Measurements from ENCODE around the gene PLEKHH2.
"Not testable (repeated sequence)": the region's sequence is repeated elsewhere in the genome, so short reads cannot be mapped to it uniquely, and the experiment has no call there.

PLEKHH2 gene

DNA sequence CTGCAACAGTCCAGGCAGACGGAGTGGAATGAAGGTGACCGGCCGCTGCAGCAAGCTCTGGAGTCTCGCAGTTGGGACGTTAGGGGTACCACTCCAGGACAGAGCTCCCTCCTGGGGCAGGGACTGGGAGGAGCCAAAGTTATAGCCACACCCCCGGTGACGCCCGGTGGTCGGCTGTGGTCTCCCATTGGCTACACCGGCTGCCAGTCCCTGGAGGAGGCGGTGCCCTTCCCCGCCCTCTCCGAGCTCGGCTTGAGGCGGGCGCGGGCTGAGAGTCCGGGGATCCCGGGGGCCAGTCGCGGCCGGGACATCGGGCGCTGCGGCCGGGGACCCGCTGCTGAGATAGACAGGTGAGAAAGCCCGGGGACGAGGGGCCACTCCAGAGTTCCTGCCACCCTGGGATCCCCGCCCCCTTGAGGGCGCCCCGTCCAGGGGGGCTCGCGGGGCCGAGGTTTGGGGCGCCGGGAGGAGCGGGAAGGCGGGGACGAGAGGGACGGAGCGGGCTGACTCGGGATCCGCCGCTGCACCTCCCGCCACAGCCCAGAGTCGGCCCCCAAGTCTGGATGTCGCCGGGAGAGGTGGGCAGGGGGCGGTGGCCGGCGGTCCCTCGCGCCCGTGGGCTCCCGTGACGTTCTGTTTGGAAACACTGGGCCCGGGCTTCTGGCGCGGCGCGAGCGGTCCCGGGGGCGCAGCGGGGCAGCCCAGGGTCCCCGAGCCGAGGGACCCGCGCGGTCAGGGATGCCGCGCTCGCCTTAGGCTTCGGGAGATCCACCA, at the start of gene PLEKHH2:
TSS of gene PLEKHH2 (plus strand) at position 231 of the 774 bp plus-strand sequence. CDS start 7,414 bp downstream, outside the sequence.
- DNase-seq (ENCODE audit: low read depth in 3 of 3), result peak; percentile 74 to 90 (median 75)

DNA sequence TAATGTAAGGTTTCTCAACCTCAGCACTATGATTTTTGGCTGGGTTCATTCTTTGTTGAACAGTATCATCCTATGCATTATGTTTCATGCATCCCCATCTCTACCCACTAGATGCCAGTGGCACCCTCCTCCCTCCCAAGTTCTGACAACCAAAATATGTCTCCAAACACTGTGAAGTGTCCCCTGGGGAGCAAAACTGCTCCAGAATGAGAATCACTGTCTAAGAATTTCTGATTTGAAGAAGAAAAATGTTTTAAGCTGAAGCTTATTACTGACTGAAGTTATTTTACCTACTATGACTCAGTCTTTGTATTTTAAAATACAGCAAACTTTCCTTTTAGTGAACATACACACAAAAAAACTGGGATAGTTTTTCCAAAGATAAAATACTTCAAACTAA, 44.6 kb upstream of the PLEKHH2 start:
- no peak for DNase-seq (ENCODE audit: low read depth in 3 of 3)

DNA sequence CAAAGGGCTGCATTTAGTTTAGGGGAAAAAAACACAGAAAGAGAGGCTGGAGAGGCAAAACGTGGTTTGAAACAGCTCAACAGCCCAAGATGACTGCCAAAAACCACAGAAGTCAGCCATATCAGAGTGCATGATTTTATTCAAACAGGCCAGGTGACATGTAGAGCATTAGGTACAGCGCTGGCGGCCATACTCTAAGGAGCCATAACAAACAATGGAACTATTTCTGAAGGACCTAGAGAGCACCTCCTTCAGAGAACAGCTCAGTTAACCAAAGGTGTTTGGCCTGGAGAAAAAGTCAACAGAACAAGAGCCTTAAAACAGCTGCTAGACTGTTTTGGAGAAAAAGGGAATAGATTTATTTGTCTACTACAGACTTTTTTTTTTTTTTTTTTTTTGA, 43.8 kb upstream of the PLEKHH2 start:
- no peak for DNase-seq (ENCODE audit: low read depth in 3 of 3)

DNA sequence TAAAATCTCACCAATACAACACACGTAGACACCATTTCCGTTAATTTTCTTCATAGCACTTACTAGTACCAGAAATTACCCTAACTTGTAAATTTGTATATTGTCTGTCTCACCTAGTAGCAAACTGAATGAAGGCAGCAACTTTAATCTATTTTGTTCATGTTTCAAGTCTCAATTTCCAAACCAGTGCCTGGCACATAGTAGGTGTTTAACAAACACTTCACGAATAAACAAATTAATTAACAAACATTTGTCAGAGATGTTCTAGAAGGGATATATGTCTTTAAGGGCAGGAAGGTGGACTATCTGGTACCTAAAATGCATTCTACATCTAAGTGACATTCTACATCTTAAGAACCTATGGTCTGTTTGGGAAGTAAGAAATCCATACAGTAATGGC, 42.2 kb upstream of the PLEKHH2 start:
- no peak for DNase-seq (ENCODE audit: low read depth in 3 of 3)

DNA sequence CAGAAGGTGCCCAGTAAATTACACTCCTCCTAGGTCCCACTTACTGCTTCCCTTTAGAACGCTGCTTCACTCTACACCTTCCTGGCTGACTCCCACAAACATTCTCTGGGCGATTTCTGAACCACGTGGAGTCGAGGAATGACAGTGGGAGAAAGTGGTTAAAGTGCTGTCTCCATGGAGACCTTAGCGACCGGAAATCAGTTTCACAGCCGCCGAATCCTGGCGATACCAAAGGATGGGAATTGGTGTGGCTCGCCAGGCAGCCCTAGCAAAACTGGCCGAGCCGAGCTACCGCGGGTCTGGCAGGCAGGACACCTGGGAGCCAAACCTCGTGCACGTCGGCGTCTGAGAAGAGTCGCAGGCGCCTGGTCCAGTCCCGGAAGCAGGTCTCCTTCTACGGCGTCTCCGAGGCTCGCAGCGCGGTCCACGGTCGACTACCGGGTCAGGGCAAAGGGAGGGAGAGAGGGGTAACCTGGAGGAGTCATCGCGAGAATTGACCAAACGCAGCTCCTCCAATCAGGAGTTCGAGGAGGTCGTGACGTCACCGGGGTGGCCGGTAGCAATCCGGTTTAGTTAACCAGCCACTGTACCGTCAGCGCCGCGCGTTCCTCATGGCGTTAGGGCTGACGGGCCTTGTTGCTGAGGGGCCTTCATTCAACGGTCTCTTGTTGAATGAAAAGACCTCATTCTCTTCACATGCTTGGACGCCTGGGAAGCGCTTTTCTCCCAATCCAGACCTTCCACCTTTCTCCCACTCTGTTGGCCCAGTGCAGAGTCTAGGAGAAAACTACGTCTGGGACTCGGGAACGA, 41.3 kb upstream of the PLEKHH2 start, which contains the start of gene THADA:
TSS of gene THADA (minus strand) at position 436 of the 810 bp plus-strand sequence. CDS start 3,646 bp downstream, outside the sequence.
- peak; percentile 97 to 99 (median 98) for DNase-seq (ENCODE audit: low read depth in 3 of 3)

DNA sequence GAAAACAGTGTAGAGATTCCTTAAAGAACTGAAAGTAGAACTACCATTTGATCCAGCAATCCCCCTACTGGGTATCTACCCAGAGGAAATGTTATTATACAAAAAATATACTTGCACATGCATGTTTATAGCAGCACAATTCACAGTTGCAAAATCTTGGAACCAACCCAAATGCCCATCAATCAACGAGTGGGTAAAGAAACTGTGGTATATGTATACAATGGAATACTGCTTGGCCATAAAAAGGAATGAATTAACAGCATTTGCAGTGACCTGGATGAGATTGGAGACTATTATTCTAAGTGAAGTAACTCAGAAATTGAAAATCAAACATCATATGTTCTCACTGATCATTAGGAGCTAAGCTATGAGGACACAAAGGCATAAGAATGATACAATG, 36.5 kb upstream of the PLEKHH2 start:
- DNase-seq (ENCODE audit: low read depth in 3 of 3), result not testable (repeated sequence)

DNA sequence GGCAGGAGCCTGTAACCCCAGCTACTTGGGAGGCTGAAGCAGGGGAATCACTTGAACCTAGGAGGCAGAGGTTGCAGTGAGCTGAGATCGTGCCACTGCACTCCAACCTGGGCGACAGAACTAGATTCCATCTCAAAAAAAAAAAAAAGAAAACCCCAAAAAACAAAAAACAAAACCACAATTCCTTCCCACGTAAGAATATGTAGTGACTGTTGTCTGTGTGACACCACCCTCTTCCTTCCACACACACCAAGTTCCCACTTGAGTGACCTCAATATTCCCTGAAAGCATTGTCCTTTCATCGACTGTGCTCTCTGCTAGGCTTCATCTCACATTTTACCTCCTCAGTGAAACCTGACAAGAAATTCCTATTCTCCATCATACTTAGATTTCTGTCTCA, 32.4 kb upstream of the PLEKHH2 start:
- no peak for DNase-seq (ENCODE audit: low read depth in 3 of 3)

DNA sequence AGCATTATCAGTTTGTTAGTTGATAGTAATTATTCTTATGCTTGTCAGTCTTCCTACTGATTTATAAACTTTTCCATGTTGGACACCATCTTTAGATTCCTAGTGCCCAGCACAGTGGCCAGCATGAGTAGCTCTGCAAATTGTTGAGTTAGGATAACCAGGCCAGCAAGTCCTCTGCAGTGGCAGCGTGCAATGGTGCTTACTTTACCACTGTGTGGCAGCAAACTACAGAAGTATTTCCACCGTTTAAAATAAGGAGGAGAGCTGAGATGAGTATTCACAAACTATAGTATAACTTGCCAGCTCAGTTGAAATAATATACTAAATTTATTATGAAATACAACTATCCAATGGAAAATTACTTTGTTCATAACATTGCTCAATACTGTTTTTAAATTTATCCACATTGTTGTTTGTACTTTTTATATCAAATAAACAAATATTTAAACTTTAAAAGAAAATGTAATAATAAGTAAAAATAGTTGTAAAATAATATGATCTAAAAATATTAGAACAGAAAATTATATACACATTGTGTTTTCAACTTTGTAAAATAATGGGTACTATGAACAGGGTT, 31.9 kb upstream of the PLEKHH2 start:
- peak in 1 of 3 experiments; percentile 25 for DNase-seq (ENCODE audit: low read depth in 3 of 3)

DNA sequence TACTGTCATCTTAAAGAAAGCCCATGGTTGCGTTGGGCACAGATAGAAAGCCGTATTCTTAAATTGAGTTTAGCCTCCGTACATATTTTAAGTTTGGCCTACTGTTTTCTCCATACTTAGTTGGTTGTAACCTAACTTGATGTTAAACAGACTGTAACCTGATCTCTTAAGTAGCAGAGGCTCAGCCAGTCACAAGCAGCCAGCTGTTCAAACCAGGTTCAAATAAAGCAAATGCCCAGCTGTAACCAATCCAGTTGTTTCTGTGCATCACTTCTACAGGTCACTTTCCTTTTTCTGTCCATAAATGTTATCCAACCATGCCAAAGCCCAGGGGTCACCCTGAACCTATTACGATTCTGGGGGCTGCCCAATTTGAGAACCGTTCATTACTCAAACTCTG, 31.2 kb upstream of the PLEKHH2 start:
- DNase-seq (ENCODE audit: low read depth in 3 of 3), result no peak

DNA sequence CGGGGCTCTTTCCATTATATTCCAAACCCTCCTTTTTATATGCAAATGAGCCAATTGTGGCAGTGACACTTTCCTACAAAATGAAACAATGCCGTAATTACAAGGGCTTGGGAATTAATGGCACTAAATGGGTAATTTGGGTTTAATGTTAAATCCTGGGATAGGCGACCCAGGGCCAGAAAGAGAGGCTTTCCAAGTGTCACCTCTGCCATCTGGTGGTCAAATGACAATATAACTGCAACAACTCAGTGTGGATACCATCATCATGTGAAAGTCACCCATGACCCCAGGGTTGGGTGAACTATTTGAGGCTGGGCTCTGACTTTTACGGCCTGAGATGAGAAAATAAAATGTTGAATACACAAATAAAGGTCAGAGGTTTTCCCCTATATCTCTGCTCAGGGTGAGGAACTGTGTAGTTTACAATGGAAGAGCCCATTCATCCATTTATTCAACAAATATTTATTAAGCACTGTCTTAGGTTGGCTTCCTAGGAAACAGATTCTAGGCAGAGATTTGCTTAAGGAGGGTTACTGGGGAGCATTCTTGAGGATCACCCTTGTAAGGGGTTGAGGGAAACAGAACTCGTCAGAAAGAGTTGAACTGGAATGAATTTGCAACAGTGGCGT, 27.7 kb upstream of the PLEKHH2 start:
- DNase-seq (ENCODE audit: low read depth in 3 of 3), result peak in 1 of 3 experiments; percentile 8

DNA sequence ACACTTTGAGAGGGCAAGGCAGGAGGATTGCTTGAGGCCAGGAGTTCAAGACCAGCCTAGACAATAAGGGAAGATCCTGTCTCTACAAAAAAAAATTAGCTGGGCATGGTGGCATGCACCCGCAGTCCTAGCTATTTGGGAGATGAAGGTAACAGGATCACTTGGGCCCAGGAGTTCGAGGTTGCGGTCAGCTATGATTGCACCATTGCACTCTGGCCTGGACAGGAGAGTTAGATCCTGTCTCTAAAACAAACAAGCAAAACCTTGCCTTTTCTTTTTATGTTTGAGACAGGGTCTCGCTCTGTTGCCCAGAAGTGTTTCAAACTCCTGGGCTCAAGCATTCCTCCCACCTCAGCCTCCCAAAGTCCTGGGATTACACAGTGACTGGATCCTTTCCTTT, 26.7 kb upstream of the PLEKHH2 start:
- DNase-seq (ENCODE audit: low read depth in 3 of 3), result no peak

DNA sequence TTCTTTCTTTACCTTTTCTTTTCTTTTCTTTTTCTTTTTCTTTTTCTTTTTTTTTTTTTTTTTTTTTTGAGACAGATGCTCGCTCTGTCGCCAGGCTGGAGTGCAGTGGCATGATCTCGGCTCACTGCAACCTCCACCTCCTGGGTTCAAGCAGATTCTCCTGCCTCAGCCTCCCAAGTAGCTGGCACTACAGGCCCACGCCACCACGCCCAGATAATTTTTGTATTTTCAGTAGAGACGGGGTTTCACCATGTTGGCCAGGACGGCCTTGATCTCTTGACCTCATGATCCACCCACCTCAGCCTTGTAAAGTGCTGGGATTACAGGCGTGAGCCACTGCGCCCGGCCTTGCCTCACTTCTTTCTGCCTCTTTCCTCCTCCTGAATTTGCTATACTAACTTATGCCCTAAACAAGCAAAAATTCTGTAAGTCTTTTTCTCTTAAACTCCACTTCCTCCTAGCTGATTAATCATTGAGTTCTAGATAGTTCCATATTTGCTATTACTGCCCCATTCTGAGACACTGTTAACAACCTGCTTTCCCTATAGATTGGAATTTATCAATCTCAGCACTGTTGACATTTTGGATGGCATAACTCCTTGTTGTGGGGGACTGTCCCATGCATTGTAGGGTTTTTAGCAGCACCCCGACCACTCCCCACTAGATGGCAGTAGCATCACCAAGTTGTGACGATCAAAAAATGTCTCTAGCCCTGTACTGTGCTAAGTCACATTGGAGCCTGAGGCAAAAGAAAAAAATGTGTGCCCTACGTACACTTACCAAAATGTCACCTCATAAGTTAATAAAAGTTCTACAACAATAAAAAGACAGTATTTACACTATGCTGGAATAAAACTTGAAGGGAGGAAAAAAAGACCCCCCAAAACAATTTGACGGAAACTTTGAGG, 24.8 kb upstream of the PLEKHH2 start:
- DNase-seq (ENCODE audit: low read depth in 3 of 3), result peak; percentile 44 to 72 (median 67)

DNA sequence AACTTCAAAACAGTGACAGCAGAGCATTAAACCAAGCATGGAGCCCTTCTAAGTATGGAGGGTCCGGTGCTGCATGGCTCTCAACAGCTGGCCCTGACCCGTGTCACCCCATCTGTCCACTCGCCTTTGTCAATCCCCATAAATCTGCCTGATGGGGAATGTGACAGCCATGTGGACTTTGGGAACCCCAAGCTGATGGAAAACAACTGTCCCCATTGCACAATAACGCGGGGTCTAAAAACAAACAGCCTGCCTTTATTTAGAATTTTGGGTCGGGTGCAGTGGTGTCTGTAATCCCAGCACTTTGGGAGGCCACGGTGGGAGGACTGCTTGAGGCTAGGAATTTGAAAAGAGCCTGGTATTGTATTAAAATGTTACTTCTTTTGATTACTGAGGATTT, 24.1 kb upstream of the PLEKHH2 start:
- DNase-seq (ENCODE audit: low read depth in 3 of 3), result no peak

DNA sequence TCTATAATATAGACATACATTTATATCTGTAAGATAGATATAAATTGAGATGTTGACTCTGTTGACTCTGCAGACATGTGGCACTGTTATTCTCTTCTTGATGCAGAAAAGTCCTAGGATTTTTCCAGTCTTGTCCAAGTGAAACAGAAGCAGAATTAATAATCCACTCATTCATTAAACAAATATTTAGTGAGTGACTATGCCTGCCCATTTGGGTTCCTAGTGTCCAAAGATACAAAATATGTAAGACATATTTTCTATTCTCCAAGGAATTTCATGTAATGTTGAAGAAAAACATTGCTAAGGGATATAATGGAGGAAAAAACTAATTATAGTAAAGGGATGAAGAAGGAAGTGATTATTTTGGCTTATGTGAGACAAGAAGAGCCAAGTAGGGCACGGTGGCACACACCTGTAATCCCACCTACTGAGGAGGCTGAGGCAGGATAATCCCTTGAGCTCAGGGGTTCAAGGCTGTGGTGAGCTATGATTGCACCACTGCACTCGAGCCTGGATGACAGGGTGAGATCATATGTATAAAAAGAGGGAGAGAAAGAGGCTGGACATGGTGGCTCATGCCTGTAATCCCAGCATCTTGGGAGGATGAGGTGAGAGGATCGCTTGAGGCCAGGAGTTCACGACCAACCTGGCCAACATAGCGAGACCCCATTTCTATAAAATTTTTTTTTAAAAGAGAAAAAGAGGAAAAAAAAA, 19.9 kb upstream of the PLEKHH2 start:
- no peak for DNase-seq (ENCODE audit: low read depth in 3 of 3)

DNA sequence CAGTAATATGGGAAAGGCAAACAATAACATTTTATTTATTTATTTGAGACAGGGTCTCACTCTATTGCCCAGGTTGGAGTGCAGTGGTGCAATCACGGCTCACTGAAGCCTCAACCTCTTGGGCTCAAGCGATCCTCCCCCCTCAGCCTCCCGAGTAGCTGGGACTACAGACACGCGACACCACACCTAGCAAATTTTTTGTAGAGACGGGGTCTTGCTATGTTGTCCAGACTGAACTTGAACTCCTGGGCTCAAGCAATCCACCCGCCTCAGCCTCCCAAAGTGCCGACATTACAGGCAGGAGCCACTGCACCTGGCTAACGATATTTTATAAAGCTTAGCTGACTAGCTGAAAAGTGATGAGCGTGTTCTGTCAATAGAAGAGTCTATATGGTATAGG, 17.5 kb upstream of the PLEKHH2 start:
- DNase-seq (ENCODE audit: low read depth in 3 of 3), result no peak

DNA sequence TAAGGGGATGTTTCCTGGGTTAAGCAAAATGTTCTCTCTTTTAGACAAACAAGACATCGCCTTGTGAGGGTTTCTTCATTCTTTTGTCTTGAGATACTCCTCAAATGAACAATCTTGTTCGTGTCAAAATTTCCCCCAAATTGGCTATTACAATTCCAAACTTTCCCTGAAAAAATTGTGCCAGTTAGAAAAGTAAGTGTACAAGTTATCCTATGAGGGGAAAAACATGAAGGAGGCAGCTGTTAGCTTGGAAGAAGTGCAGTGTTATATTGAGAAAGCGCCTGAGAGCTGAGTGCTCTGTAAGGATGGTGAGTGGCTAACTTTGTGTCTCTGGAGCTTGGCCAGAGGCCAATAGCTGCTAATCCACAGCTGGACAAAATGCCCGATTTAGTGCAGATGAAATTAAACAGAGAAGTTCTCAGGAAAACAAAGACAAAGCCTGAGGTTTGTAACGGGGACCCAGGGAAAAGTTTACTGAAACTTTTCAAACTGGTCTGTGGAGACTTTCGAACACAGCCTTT, 14.1 kb upstream of the PLEKHH2 start:
- DNase-seq (ENCODE audit: low read depth in 3 of 3), result no peak

DNA sequence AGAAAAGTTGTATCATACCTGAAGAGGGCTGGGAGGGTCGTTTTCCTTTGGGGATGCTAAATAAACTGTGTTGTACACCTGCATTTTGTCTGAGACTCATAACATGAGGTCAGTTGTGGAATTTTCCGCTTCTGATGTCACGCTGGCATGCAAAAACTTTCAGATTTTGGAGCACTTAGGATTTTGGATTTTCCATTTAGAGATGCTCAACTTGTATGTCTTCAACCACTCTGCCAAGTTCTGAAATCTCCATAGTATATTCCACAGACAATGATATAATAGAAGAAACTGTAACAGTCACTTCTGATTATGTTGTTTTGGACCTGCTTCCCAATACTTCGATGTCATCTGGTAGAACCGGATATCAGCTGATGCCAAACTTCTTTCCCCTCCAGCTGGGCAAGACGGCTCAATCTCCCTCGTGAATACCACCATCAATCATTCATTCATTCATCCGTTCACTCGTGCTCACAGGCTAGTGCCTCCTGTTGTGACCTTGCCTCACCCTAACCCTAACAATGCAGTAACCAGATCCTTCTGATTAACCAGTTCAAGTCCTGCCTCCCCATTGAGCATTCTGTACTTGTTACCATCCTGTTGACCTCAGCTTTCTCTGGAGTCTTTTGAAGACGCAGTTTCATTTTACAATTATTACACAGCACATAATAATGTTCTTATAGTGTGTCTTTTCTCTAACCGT, 5.3 kb upstream of the PLEKHH2 start:
- DNase-seq (ENCODE audit: low read depth in 3 of 3), result no peak

DNA sequence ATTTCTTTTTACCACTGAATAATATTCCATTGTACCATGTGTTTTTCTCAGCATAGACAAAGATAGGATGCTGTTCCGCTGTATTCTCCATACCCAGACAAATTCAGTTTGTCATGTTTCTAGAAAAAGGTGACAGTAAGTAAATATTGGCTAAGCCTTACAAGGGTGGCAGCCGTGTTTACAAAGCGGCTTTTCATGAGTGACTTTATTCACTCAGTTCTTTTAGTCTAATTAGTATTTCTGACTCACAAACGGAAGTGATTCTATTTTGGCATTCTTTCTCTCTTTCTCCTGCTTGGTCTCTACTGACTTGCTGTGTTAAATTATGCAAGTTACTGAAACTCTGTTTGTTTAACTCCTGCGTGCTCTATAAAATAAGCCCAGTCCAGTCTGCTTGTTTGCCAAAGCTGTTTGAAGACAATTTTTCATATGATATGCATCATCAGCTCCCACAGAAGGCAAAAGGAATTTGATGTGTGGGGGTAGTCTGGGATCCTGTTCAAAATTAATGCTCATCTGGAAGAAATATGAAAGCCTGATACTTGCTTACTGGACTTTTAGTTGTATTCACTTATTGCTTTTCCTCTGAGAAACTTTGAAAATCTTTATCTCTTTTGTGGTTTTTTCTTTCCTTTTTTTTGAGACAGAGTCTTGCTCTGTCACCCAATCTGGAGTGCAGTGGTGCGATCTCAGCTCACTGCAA, 2.3 kb upstream of the PLEKHH2 start:
- DNase-seq (ENCODE audit: low read depth in 3 of 3), result no peak

DNA sequence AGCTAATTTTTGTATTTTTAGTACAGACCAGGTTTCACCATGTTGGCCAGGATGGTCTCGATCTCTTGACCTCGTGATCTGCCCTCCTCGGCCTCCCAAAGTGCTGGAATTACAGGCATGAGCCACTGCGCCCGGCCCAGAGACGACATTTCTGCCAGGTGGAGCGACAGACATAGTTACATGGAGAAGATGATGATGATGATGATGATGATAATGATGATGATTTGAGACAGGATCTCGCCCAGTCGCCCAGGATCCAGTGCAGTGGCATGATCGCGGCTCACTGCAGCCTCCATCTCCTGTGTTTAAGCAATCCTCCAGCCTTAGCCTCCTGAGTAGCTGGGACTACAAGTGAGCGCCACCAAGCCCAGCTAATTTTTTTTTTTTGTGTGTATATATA, 907 bp upstream of the PLEKHH2 start:
- DNase-seq (ENCODE audit: low read depth in 3 of 3), result not testable (repeated sequence)

Data from stimulated activated CD4-positive, alpha-beta T cell treated with anti-CD3 and anti-CD28 coated beads, TNF-alpha, amount 100 ng/mL, for 24 hours (primary cell).